ENCODE measurements around the gene ZNF846. TPM values are rescaled to one million over a fixed set of nuclear protein-coding genes. Genes with fewer than 3 reads are reported as not detected.

The ZNF846 gene
- total RNA-seq, 4 donors from 2014 or later, result 11.7 to 24.4 (median 20.9) TPM

DNA sequence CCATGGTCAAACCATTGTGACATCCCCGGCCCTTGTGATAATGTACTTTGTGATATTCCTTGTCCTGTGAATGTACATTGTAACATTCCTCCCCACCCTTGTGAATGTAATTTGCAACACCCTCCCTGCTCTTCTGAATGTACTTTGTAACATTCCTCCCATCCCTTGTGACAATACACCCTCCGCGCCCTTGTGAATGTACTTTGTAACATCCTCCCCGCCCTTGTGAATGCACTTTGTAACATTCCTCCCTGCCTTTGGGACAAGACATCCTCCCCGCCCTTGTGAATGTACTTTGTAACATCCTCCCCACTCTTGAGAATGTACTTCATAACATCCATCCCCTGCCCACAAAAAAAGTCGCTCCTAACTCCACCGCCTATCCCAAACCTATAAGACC, 17.1 kb downstream of the ZNF846 start:
- TF ChIP-seq CTCF (IDR thresholded peaks at IDR 0.05; ENCODE audit: low read depth), result no peak

DNA sequence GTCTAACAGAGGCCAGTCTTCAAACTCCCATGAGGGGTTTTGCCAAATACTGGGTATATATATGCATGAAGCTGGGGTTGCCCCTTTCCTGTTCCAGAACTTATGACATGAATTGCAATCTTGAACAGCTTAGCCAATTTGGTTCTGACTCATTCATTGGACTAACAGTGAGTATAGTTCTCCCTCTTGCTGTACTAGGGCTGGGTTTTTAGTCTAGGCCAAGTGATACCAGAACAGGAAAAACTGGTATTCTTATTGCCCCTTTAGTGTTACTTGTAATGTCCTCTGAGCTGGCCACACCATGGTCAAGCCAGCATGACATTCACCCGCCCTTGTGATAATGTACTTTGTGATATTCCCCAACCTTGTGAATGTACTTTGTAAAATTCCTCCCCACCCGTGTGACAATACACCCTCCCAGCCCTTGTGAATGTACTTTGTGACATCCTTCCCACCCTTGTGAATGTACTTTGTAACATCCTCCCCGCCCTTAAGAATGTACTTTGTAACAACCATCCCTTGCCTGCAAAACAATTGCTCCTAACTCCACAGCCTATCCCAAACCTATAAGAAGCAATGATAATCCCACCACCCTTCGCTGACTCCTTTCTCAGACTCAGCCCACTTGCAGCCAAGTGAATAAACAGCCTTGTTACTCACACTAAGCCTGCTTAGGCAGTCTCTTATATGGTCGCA, 26.9 kb downstream of the ZNF846 start:
- TF ChIP-seq CTCF (IDR thresholded peaks at IDR 0.05; ENCODE audit: low read depth), result no peak

DNA sequence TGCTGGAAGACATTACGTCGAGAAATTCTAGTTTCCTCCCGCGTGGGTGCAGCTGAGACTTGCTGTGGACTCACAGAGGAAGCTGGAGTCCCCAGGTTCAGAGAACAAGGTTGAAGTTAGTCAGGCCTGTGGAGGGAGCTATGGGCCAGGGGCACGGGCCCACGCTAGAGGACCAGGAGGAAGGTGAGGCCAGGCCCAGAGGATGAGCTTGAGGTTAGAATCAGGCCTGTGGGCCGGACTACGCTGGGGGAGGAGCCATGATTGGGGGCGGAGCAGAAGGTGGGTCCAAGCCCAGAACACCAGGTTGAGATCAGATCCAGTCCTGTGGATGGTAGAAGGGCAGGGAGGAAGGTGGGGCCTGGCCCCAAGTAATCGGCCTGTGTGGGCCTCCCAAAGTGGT, 32.6 kb downstream of the ZNF846 start:
- TF ChIP-seq CTCF (IDR thresholded peaks at IDR 0.05; ENCODE audit: low read depth), result no peak

- no peak for TF ChIP-seq CTCF (IDR thresholded peaks at IDR 0.05; ENCODE audit: low read depth)
Measured at GRCh38 chr19:9729162-9729561, 39.4 kb downstream of the ZNF846 start.

DNA sequence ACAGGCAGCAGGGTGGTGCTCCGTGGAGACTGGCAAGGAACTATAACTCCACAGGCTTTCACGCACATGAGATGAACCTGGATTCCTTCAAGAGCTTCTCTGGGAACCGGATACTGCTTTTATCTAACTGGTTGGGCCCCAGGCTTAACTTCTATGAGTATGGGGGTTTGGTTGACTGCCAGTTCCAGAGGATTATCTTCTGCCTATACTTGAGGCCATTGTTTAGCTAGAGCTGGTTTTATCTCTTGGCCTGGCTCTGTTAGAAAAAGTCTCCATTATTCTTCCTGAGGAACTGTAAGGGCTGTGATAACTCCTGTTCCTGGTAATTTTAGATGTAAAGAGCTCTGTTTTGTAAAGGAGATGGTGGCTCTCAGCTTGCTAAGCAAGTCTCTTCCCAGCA, 40.9 kb downstream of the ZNF846 start:
- no peak for TF ChIP-seq CTCF (IDR thresholded peaks at IDR 0.05; ENCODE audit: low read depth)

DNA sequence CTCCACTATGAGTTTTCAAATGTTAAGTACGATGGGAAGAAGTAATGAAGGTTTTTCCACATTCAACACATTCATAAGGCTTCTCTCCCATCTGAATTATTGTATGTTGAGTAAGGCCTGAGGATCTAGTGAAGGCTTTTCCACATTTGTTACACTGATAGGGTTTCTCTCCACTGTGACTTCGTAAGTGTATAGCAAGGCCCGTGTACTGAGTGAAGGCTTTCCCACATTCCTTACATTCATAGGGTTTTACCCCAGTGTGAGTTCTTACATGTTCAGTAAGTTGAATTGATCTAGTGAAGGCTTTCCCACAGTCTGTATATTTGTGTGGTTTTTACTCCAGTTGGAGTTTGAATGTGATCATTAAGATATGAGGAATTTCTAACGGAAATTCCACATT, 44.4 kb downstream of the ZNF846 start:
- no peak for TF ChIP-seq CTCF (IDR thresholded peaks at IDR 0.05; ENCODE audit: low read depth)

GRCh38 chr19:9721861-9722260, 46.7 kb downstream of the ZNF846 start:
- no peak for TF ChIP-seq CTCF (IDR thresholded peaks at IDR 0.05; ENCODE audit: low read depth)
